Suprapubic skin (tissue), 4 donors: ENCODE results near the gene COL5A2. TPM values are rescaled to one million over a fixed set of nuclear protein-coding genes. Genes with fewer than 3 reads are reported as not detected.

Source experiments
- DNase-seq, 2 donors: peaks; one replicate each; pipeline ENCODE4 v3.0.0-alpha.2; 2019; ENCODE audit warnings: low spot score in 2 of 2
- H3K27ac ChIP-seq: fragments of 200-600 bp; sonication (generic); one replicate; pipeline ENCODE4 v1.5.1; 2019
- H3K27me3 ChIP-seq: fragments of 200-600 bp; sonication (generic); one replicate; pipeline ENCODE4 v1.5.1; 2019
- H3K36me3 ChIP-seq: fragments of 200-600 bp; sonication (generic); one replicate; pipeline ENCODE4 v1.5.1; 2019
- H3K4me1 ChIP-seq: fragments of 200-600 bp; sonication (generic); one replicate; pipeline ENCODE4 v1.5.1; 2019
- H3K4me3 ChIP-seq: fragments of 200-600 bp; sonication (generic); one replicate; pipeline ENCODE4 v1.5.1; 2019; ENCODE audit warnings: mild to moderate bottlenecking
- H3K9me3 ChIP-seq: fragments of 200-600 bp; sonication (generic); one replicate; pipeline ENCODE4 v1.5.1; 2019
- EP300 ChIP-seq: sonication (generic); formaldehyde crosslinking; IDR thresholded peaks from one replicate; pipeline ENCODE4 v1.6.1; 2017; ENCODE audit warnings: antibody characterized with exemption
- POLR2A ChIP-seq, 2 donors: fragments of 450-650 bp; IDR thresholded peaks; one replicate each; pipeline ENCODE4 v1.6.1; 2017; ENCODE audit warnings: antibody characterized with exemption in 2 of 2, mild to moderate bottlenecking in 2 of 2, moderate library complexity in 2 of 2
- POLR2AphosphoS5 ChIP-seq, 3 donors: sonication (generic); formaldehyde crosslinking; IDR thresholded peaks; one replicate each; pipeline ENCODE4 v1.6.1; 2017; ENCODE audit warnings: antibody characterized with exemption in 3 of 3
- WGBS: methylation state at CpG from one replicate; pipeline ENCODE4 v1.1.5; 2018; 5-methylcytosine and 5-hydroxymethylcytosine counted together
- total RNA-seq, 4 donors: library from RNA; depleted of rRNA; stranded (reverse); fragments of >200 nt; gene quantifications; one replicate each; pipeline ENCODE4 v1.1.0, GENCODE V29; 2016
- TF ChIP-seq, protein P1 (sequence below), 2 donors: fragments of 200-600 bp in 1 of 2; fragments of 450-650 bp in 1 of 2; sonication (generic) in 1 of 2; IDR thresholded peaks; one replicate each; pipeline ENCODE4 v1.5.1; 2016 to 2019; ENCODE audit warnings: antibody characterized with exemption in 2 of 2, mild to moderate bottlenecking in 1 of 2, moderate library complexity in 1 of 2

Gene COL5A2
- total RNA-seq, 4 donors from 2014 or later: 14.1 to 17.6 (median 16.3) TPM

DNA sequence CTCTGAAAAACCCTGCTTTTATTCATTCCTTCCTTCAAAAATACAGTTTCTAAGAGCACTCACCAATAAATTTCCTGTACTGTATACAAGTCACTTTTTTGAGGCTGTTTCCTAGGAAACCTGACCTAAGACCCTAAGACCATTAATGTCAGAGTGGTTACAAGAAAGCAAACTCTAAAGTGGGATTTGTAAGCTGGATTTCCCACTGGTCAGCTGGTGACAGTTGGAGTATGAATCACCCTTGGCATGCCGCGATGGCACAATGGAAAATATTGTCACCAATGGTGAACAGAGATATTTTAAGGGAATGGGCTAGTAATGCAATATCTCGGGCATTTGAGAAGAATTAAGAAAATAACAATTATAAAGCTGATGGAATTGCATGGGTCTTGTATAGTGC is 103.4 kb downstream of the COL5A2 start:
- WGBS: 79% methylated on average over 3 of the region's 3 CpGs
- Histone ChIP-seq H3K27me3 (no peaks in the 10 kb centered on the region), H3K4me1 (no peaks in the 10 kb centered on the region), H3K36me3 (peaks cover 28% of the 10 kb centered on the region), H3K4me3 (no peak overlapping the region), H3K27ac (no peak overlapping the region), H3K9me3 (no peaks in the 10 kb centered on the region)
- DNase-seq: no peak
- TF ChIP-seq EP300 (no peak), POLR2A (IDR thresholded peaks at IDR 0.05) (no peak)

DNA sequence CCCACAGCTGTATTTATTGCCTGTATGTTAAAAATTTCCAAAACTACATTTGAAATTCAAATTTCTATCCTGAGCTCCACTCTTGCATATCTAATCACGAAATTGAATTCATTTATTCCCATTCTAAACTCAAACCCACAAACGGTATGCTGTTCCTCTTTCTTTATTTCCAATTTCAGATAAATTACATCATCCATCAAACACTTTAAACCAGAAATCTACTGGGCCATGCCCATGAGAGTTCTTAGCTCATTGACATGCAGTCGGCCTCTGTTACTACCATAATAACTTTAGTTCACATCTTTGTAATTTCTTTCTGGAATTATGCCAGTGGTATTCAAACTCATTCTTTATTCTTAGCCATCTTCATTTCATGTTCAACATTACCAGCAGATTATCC is 105.1 kb downstream of the COL5A2 start:
- Histone ChIP-seq H3K4me3 (no peak overlapping the region), H3K36me3 (peaks cover 32% of the 10 kb centered on the region), H3K9me3 (no peaks in the 10 kb centered on the region), H3K27ac (no peak overlapping the region), H3K4me1 (no peaks in the 10 kb centered on the region), H3K27me3 (no peaks in the 10 kb centered on the region)
- 71% methylated on average over 3 of the region's 3 CpGs for WGBS
- TF ChIP-seq POLR2A (IDR thresholded peaks at IDR 0.05) (no peak), POLR2AphosphoS5 (IDR thresholded peaks at IDR 0.05) (no peak), EP300 (no peak)
- TF ChIP-seq, protein P1, sequence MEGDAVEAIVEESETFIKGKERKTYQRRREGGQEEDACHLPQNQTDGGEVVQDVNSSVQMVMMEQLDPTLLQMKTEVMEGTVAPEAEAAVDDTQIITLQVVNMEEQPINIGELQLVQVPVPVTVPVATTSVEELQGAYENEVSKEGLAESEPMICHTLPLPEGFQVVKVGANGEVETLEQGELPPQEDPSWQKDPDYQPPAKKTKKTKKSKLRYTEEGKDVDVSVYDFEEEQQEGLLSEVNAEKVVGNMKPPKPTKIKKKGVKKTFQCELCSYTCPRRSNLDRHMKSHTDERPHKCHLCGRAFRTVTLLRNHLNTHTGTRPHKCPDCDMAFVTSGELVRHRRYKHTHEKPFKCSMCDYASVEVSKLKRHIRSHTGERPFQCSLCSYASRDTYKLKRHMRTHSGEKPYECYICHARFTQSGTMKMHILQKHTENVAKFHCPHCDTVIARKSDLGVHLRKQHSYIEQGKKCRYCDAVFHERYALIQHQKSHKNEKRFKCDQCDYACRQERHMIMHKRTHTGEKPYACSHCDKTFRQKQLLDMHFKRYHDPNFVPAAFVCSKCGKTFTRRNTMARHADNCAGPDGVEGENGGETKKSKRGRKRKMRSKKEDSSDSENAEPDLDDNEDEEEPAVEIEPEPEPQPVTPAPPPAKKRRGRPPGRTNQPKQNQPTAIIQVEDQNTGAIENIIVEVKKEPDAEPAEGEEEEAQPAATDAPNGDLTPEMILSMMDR (IDR thresholded peaks at IDR 0.05): no peak
- DNase-seq: no peak

DNA sequence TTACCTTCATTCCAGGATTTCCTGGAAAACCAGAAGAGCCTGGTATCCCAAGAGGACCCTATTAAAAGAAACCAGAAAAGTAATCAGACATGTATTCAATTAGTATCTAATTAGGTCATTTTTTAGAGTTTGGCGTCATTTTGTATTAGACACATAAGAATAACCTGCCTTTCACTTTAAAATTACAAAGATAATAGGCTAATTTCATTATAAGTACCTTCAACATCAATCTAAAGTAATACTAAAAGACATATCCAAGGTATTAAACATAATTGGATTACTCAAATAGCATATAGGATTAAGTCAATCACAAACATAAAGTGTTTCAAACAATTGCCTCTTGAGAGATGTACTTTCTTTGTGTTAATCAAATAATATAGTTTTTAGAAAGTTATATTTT is 107.5 kb downstream of the COL5A2 start:
- Histone ChIP-seq H3K27ac (no peak overlapping the region), H3K4me3 (no peak overlapping the region), H3K4me1 (no peaks in the 10 kb centered on the region), H3K9me3 (no peaks in the 10 kb centered on the region), H3K36me3 (peaks cover 22% of the 10 kb centered on the region), H3K27me3 (no peaks in the 10 kb centered on the region)
- TF ChIP-seq POLR2A (IDR thresholded peaks at IDR 0.05): no peak
- no peak for TF ChIP-seq EP300
- TF ChIP-seq, protein P1 (IDR thresholded peaks at IDR 0.05): no peak
- no peak for TF ChIP-seq POLR2AphosphoS5 (IDR thresholded peaks at IDR 0.05)
- 89% methylated on average over 1 of the region's 1 CpG for WGBS
- no peak for DNase-seq

DNA sequence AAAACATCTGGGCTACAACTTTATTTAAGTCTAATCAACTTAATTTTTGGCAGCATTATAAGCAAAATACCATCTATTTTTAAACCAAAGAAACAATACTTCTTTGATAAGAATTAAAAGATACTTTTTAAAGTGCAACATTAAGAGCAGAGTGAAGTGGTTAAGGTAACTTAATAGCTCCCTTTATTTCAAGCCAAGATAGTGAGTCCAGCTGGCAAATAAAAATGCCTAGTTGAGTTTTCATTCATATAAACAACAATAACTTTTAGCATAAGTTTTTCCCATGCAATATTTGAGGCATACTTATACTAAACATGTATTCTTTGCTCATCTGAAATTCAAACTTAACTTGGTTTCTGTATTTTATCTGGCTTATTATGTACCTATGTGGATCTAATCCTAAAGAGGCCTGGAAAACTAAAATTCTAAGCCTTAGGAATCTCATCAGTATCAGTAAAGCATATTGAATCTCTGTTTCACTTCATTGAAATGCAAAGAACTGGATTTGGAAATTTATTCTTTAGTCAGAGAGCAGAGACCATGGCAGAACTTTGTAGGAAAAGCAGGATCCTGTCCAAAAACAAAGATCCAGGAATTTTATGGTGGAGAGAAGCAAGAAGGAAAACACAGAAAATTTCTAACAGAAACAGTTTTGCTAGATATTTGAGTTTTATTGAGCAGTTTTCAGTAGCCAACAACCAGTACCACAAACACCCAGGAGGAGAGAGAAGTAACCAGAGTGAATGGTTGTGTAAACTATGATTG is 109.5 kb downstream of the COL5A2 start:
- Histone ChIP-seq H3K36me3 (peaks cover 34% of the 10 kb centered on the region), H3K4me1 (no peaks in the 10 kb centered on the region), H3K27me3 (no peaks in the 10 kb centered on the region), H3K9me3 (no peaks in the 10 kb centered on the region), H3K27ac (no peak overlapping the region), H3K4me3 (no peak overlapping the region)
- no peak for DNase-seq
- TF ChIP-seq POLR2A (IDR thresholded peaks at IDR 0.05): no peak
- TF ChIP-seq, protein P1 (IDR thresholded peaks at IDR 0.05): no peak
- no peak for TF ChIP-seq EP300
- TF ChIP-seq POLR2AphosphoS5 (IDR thresholded peaks at IDR 0.05): no peak

DNA sequence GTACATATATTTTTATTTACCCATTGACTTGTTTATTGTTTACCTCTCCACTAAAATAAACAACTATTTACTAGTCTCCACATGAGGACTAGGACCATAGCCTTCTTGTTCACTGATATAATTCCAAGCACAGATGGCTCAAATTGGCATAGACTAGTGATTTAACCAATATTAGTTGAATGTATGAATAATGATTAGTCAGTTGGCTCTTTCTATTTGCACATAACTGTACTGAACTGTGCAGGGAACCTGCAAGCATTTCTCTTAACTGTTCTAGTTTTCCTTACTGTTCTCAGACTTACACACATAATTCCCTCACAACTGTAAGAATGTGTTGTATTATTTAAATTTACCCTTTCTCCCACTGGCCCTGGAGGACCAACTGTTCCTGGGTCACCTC is 113.5 kb downstream of the COL5A2 start:
- Histone ChIP-seq H3K36me3 (peaks cover 39% of the 10 kb centered on the region), H3K27me3 (no peaks in the 10 kb centered on the region), H3K9me3 (no peaks in the 10 kb centered on the region), H3K4me3 (no peak overlapping the region), H3K27ac (no peak overlapping the region), H3K4me1 (no peaks in the 10 kb centered on the region)
- TF ChIP-seq EP300 (no peak), POLR2AphosphoS5 (IDR thresholded peaks at IDR 0.05) (no peak), POLR2A (IDR thresholded peaks at IDR 0.05) (no peak)
- TF ChIP-seq, protein P1 (IDR thresholded peaks at IDR 0.05): no peak
- DNase-seq: no peak
